GM12874 (cell line): ENCODE results near the gene PCYT2.

Experiments used
- CTCF ChIP-seq: IDR thresholded peaks from 2 replicates; pipeline ENCODE4 v1.5.1; 2011; ENCODE audit warnings: low read depth, mild to moderate bottlenecking, control low read depth, low read length, moderate library complexity; ENCODE audit not compliant: insufficient read depth

The PCYT2 gene

GRCh38 chr17:81865733-81866439 is 45.3 kb downstream of the PCYT2 start:
- no peak for TF ChIP-seq CTCF

DNA sequence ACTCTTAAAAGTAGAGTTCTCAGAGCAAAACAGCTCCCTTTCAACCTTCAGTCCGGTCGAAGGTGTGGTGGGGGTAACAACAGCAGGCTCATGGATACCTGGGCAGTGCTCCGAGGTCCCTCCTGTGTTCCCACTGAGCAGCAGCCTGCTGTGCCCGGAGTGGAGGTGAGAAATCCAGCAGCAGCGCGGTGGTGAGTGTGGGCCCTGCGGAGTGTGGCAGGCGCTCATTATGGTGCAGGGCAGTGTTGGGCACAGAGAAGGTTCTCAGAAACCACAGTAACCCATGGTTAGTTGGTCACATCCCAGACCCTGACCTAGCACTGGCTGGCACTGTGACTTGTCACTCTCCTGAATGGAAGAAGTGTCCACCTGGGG is 45.9 kb downstream of the PCYT2 start:
- TF ChIP-seq CTCF, result no peak

GRCh38 chr17:81863833-81864768 is 47.1 kb downstream of the PCYT2 start:
- TF ChIP-seq CTCF, result no peak

DNA sequence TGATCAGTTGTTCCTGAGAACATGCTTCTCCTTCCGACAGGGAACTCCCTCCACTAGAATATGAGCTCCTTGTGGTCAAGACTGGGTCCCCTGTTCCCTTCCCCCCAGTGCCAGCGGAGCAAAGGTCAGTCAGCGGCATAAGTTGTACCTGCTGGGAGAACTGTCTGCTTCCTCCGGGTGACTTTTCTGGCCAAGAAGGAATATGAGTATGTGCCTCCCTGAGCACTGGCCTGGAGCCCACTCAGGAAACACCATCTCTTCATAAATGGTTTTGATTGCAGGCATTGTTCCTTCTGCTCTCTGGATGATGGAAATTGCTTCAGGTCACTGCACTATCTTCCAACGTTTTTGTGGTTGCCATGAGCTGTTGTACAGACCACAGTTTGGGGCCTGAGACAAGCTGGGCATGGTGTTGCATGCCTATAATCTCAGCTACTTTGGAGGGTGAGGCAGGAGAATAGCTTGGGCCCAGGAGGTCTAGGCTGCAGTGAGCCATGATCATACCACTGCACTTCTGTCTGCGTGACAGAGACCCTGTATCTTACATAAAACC is 48.0 kb downstream of the PCYT2 start:
- no peak for TF ChIP-seq CTCF

DNA sequence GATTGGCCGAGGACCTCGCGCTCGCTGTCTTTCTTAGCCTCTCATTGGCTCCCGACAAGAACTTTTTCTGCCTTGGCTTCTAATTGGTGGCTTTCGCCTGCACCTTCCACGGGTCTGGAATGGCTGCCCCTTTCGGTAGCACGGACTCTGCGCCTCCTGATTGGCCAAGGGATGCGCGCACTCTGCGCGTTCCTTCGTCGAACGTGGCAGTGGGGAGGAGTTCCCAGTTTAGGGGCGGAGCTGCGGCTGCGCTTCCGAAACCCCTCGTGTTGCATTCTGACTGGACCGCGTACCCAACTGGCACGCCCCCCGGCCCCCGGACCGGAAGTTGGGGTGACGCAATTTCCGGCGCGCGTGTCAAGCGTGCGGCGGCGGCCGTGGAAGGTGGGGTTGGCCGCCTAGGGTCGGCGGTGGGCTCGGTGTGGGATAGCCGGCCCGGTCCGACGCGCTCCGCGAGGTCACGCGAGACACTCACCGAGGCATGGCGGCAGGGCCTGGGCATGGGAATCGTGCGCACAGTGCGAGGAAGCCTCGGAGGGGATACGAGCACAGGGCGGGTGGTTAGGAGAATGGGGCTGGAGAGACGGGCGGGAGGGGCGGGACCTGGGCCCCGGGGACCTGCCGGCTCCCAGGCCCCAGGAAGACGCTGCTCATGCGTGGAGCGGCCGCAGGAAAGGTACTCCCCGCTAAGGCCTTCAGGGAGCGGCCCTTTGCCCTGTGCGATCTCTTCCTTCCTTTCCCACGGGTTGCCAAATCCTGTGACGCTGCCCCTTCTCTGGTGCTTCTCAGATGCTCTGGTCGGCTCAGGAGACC is 50.2 kb downstream of the PCYT2 start:
- no peak for TF ChIP-seq CTCF

DNA sequence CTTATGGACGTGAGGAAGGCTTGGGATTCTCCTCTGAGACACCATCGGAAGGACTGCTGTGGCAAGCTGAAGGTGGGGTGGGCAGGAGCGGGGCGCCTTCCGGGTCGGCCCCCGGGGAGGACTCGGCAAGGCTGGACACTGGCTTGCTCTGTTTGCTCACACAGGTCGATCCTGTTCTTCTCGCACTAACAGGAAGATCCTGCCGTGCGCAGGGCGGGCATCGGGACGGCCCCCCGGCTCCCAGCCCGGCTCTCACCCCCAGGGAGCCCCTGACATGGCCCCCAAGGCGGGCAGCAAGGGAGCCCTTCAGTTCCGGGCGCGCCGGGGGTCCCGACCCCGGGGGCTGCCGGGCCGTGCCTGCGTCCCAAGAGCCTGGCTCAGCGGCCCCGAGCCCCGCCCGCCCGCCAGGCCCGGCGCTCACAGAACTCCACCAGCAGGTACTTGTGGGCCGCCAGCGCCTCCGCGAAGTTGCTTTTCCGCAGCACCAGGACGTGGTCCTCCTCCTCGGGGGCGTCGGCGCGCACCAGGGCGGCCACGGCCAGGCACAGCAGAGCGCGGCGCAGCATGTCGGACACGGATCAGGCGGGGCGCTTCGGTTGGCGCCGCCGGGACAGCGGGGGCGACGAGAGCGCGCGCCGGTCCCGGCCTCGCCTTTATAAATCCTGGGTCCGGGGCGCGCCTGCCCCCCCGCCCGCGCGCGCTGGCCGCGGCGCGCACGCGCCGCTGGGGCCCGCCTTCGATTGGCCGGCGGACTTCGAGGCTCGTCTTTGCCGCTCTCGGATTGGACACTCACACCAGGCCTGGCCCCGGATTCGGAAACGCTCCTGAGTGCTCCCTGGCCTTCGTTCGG is 51.1 kb downstream of the PCYT2 start, which contains the start of gene P4HB:
Gene P4HB, minus strand, starts transcription at position 630 of the 850 bp plus-strand sequence. Its CDS starts 64 bp downstream, at position 566.
- no peak for TF ChIP-seq CTCF
